Right ventricle myocardium superior (tissue), 1 donor: ENCODE data around the gene SH2D1A. TPM values are rescaled to one million over a fixed set of nuclear protein-coding genes. Genes with fewer than 3 reads are reported as not detected.

Experiments used
- ATAC-seq: fragments of 200-7000 bp; cut with Tn5 transposase; one replicate; pipeline ENCODE4 v1.9.1; 2020; ENCODE audit warnings: mild to moderate bottlenecking; ENCODE audit not compliant: poor library complexity
- DNase-seq: peaks from one replicate; pipeline ENCODE4 v3.0.0-alpha.2; 2020
- intact Hi-C: fragments of 100-400 bp; cut with DNase I; formaldehyde crosslinking; loops from one replicate; pipeline ENCODE4 v1.11.2; 2022
- total RNA-seq: library from RNA; stranded (reverse); fragmentation: NEBNext Ultra II Directional; extraction: Animal tissue kit (Norgen Biotek cat#: 25700); gene quantifications from one replicate; pipeline ENCODE4 v1.2.1, GENCODE V29; 2021
- donor health status: DM: no; HTN: yes; CAD: no; lungs with severe emphysema.

Gene SH2D1A
- total RNA-seq, 1 donor from 2014 or later = not detected

DNA sequence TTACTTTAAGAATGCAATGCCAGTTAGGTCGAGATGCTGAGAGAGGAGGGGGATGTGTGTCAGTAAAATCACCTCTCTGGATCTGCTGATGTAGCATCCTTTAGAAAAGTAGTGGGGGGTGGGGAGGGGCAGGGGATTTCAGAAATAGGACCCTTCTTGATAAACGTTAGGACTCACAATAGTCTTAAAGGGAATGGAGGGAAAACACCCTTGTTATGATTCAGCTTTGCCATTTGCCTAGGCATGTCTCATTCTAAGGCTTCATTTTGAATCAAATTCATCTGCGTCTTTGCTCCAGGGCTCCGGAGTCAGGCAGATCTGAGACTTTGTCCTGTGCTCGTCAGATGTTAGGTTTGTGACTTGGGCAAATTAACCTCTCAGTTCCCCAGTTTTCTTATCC lies 879 bp downstream of the SH2D1A start:
- ATAC-seq (no peak), DNase-seq (no peak)
- intact Hi-C loops = no loop called here

DNA sequence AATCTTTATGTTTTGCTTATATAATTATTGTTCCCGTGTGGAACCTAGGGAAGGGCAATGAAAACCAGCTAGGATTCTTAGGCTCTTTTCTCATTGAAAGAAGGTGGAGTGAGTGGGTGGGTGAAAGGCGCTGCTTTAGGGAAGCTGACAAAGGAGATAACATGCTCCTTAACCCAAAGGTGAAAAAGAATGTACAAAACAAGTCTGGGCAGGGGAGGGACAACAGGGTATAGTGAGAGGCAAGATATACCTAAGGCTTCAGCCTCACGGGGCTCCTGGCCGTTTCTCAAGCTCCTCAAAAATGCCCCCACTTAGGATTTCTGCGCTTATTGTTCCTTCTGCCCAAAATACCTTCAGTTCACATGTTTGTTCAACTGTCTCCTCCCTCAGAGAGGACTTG lies 1.8 kb downstream of the SH2D1A start:
- no peak for ATAC-seq
- intact Hi-C loops = no loop called here

DNA sequence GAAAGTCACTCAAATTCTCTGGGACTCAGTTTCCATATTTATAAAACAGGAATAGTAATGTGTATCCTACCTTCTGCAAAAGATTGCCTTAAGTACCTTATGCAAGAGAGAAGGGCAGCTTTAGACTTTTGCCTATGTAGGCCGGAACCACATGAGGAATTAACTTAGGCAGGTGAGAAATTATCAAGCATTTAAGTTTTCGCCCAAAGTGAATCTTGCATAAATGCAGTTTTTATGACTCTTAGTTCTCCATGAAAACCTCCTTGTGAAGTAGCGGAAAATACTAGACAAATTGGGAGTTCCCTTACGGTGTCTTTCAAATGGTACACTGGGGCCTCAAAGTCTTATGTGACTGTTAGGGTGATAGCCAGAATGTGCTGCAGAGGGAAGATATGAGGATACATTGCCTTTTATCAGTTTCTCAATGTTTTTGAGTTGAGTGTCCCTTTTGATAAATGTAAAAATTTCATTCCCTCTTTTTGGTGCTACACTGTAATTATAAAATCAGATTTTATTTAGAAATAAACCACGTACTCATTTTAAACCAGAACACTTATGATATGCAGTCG lies 2.6 kb downstream of the SH2D1A start:
- no peak for DNase-seq
- no peak for ATAC-seq
- intact Hi-C loops = no loop called here

More for the DNA sequence above, 1.8 kb downstream of the SH2D1A start:
- no peak for DNase-seq

DNA sequence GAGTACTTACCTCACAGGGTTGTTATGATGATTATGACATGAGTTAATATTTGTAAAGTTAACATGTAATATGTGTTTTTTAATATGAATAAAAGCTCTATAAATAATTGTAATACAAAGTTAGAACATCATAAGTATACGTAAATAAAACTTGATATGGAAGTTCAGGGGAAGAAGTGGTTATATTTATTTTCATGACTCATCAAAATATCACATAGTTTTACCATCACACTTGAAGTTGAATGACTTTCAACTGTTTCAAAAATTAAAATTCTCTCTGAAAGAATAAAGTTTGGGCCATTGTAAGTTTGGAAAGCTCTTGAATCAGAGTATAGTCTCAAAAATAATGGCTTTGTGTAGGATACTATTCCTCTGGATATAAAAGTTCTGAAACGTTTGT lies 8.3 kb downstream of the SH2D1A start:
- no peak for DNase-seq
- ATAC-seq = no peak
- intact Hi-C loops = no loop called here

DNA sequence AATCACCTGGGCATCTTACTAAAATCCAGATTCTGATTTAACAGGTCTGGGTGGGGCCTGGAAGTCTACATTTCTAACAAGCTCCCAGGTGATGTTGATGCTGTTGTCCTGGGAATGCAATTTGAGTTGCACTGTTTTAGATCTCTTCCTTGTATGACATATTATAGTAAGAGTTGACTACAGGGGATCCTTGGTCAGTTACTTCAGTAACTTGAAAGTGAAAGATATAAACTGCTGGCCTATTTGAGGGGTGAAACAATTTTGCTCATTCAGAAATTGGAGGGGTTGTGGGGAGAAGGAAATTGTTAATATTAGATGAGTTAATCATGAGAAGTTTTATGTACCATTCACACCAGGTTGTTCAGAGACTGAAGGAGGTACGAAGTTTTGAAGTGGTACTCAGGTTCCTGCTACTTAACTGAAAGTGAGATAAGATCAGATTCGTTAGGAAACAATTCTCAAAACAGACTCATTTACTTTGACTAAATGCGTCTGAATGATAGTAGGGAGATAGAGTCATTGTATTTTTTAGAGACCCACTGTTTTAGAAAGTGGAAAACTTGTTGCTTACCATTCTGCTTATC lies 12.5 kb downstream of the SH2D1A start:
- intact Hi-C loops = no loop called here
- ATAC-seq (no peak), DNase-seq (no peak)

DNA sequence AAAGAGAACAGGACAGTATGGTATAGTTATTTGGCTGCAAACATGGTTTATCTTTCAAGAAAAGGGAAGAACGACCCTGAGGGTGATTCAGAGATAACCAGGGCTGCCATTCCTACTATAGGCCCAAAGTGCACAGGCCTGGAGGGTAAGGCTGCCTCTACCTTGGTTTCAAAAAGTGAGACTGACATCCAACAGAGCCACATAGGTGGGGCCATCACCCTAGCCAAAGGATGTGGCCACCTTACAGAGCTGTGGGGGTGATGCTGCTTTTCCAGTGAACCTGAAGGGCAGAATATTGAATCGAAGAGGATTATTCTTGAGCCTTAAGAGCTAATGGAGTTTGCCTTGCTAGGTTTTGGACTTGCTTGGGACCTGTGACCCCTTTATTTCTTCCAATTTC lies 15.7 kb downstream of the SH2D1A start:
- ATAC-seq = no peak
- intact Hi-C loops = no loop called here
- no peak for DNase-seq

DNA sequence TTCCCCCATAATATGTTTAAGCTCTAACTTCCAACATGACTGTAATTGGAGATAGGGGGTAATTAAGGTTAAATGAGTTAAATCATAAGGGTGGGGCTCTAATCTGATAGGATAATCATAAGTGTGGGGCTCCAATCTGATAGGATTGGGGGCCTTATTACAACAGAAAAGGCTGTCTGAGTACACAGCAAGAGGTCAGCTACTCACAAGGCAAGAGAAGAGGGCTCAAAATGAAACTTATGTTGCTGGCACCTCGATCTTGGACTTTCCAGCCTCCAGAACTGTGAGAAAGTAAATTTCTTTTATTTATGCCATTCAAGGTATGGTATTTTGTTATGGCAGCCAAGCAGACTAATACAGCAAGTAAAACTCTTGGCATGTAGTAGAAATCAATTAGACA lies 16.4 kb downstream of the SH2D1A start:
- no peak for ATAC-seq
- intact Hi-C loops = no loop called here
- no peak for DNase-seq

DNA sequence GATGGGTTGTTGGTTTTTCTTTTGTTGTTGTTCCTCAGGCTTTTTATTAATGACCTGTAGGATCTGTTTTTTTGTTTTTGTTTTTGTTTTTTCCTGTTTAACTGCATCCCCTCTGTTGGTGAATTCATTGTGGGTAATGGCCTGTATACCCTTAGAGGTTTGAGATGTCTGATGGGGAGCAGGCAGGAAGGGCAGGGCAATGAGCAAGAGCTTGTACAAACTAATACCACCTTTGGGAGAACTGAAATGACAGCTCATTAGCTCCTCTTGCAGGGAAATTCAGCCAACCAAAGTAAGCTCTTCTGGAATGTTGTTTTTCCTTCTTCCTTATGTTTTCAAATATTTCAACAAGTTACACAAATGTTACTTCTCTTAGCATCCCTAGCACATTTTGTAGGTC lies 23.4 kb downstream of the SH2D1A start:
- no peak for ATAC-seq
- no peak for DNase-seq
- intact Hi-C loops = no loop called here

DNA sequence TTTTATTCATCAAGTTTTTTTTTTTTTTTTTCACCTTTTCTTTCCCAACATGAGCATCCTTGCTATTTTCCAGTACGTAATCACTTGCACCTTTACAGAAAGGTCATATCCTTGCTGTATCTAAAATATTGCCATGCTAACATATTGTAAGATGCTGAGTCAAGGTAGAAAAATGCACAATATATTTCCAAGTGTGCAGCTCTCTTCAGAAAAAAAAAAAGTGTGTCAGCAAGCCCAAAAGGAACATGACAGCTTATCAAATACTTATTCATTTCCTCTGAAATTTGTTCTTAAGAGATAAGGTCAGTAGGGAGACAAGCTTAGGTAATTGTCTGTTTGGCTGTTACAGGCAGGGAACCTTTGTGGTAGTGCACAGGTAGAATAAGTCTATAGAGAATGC lies 27.0 kb downstream of the SH2D1A start:
- intact Hi-C loops = no loop called here
- no peak for ATAC-seq
- DNase-seq = no peak

DNA sequence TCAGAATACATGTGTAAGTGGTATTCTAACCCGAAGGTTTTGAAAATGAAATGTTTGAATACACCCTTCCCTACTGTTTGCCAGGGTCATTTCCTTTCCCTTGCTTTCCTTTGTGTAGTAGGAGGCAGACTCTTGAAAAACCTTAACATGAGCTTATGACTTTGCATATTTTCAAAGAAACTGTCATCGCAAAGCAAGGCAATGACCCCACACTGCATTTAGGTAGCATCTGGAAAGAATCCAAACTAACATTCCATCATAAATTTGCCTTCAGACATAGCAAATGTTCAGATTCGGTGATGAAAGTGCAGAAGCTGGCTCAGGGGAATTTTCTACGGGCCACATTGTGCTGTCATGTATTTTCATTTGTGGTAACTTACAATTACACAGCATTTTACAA lies 32.3 kb downstream of the SH2D1A start:
- intact Hi-C loops = no loop called here
- no peak for ATAC-seq

DNA sequence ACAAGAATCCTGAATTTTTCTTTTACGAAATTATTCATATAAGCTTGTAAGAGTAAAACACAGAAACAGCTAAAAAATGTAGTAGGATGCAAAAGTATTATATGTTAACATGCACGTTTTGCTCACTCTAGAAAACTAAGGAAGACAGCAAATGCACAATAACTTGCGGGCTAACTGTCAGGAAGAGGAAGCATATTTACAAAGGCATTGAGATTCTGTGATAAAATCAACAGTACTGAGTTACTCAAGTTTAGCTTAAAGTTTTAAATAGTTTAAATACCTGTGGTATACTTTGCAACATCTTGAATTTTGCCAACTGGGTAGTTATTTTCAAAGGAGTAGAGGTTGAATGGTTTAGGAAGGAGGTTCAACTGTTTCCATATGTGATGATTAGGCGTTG lies 37.0 kb downstream of the SH2D1A start:
- intact Hi-C loops = no loop called here
- ATAC-seq = no peak
- no peak for DNase-seq

More for the DNA sequence above, 32.3 kb downstream of the SH2D1A start:
- DNase-seq = no peak

DNA sequence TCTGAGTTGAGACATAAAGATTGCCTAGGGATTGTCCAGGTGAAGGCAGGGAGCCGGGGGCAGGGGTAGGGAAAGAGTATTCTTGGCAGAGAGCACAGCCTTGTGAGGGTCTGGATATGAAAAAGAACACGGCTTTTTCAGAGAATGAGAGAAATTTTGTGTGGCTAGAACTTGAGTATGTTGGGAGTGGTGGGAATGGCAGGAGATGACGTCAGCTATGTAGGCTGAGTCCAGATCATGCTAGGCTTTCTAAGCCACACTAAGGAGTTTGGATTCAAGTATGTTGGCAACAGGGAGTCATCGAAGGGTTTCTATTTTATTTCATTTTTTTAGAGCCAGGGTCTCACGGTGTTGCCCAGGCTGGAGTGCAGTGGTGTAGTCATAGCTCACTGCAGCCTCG lies 40.0 kb downstream of the SH2D1A start:
- intact Hi-C loops = no loop called here
- no peak for ATAC-seq

DNA sequence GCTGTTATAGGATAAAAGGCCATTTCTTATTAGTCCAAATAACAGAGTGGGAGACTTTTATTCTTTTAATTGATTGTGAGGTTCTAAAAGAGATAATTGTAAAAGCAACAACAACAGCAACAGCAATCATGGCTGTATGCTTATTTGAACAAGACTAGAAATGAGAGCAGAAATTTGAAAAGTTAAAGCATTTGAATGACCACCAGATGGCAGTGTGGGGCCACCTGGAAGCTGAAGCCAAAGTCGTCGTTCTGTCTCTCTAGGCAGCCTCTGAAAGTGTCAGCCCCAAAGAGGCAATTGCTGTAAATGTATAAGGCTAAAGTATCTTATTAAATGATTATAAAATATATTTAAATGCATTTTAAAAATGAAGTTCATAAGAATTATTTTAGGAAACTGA lies 42.2 kb downstream of the SH2D1A start:
- intact Hi-C loops = no loop called here
- peak; percentile 46 for ATAC-seq
- DNase-seq = no peak

More for the DNA sequence above, 40.0 kb downstream of the SH2D1A start:
- no peak for DNase-seq

DNA sequence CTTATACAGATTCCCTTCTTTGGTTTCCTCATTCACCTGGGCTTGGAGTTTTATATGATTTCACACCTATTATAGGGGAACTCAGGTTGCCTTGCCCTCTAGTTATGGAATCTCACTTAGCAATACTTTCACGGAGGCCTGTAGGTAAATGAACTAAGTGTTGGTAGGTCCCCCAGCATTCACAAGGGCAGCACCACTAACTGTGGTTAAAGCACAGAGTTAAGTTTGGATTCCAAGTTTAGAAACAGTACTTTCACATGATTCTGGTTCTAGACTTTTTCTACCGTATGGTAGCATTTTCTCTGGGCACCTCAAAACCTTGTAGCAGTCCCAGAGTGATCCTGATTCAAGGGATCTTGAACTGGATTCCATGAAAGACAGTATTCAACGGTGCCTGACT lies 46.4 kb downstream of the SH2D1A start:
- ATAC-seq (no peak), DNase-seq (no peak)
- intact Hi-C loops = no loop called here

DNA sequence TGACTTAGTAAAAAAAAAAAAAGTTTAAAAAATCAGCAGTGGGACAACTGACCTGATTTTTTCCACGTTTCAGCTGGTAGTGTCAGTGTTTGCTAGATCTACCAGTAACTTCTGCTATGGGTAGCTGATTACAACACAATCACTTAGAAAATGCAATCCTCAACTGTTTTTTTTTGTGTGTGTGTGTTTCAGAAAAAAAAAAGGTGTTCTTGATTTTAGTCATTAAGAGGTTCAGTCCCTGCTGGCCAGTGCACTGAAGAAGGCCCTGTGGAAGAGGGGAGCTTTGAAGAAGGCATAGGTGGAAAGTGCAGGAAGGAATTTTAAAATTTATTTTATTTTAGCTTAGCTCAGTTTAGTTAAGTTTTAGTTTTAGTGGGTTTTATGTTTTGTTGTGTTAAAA lies 46.9 kb downstream of the SH2D1A start:
- intact Hi-C loops = no loop called here
- DNase-seq = no peak
- no peak for ATAC-seq

DNA sequence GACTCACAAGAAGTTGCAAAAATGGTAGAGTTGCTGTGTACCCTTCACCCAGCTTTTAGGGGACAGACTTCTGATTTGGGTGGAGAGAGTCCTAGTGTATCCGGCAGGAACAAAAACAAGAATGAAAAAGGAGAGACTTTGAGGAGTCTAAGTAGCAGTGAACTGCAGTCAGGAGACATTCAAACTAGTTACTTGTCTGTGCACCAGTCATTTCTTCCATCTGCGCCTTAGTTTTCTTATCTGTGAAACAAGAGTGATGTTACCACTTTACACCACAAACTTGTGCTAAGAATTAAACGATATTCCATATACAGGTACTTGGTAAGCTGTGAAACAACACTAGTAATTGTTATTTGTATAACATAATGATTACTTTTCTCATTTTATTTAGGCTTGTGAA lies 47.3 kb downstream of the SH2D1A start:
- DNase-seq (no peak), ATAC-seq (no peak)
- intact Hi-C loops = no loop called here

DNA sequence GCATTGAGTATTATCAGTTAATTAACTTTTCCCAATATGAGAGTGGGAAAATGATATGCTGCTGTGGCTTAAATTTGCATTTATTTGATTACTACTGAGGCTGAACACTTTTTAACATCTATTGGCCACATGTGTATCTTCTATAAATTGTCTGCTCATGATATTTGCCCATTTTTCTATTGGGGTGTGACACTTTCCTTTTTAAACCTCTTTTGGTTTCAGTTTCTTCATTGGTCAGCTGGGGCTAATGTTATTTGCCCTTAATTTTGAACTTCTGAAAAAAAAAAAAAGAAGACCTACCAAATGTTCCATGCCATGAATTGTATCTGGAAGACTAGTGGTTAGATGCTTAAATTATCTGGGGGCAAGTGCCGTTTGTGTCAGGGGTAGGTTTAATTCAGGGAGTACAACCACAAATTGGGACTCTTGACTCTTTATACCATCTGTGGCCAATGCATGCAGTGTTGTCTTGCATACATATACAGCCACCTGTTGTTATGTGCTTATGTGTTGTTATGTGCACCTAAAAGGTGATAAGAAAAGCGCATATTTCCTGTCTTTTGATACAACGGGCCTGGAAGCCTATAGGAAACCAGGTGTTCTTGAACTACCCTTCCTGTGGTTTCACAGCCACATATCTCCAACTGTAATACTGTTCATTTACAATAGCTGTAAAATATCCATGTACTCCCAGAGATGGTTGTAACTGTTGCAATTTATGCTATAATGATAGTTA lies 49.0 kb downstream of the SH2D1A start:
- intact Hi-C loops = no loop called here
- no peak for DNase-seq
- no peak for ATAC-seq

DNA sequence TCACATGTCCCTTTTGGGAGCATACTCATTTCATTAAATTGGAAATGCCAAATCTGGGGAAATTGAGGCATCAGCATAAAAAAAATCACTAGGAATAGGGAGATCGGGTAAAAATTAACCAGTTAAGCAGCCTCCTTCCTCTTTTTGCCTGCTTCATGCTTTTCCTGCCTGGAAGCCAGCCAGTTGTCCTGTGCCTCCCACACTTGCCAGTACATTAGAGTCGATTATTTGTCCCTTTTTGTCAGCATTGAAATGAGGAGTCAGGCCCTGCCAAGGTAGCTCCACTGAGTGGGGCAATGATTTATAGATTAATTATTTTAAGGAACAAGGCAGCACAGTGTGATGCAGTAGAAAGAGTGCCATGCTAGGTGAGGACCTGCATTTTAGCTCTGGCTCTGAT lies 55.3 kb downstream of the SH2D1A start:
- no peak for DNase-seq
- intact Hi-C loops = no loop called here
- ATAC-seq = no peak

DNA sequence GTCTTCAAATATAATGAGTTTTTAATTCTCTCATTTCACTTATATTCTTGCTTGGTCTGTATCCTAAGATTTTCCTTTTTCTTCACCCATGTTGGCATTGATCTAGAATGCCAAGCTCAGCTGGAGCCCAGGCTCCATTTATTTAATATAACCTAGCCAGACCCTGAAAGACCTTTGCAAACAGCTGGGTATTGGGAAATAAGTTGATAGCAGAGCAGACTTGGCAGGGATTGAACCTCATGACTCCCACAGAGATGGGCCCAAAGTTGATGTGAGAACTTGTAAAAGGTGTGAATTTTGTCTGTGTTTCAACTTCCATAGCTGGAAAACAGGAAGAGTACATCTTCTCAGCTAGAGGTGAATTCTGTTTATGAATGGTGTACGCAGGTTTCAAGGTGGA lies 59.5 kb downstream of the SH2D1A start:
- DNase-seq = no peak
- intact Hi-C loops = no loop called here
- ATAC-seq = no peak

DNA sequence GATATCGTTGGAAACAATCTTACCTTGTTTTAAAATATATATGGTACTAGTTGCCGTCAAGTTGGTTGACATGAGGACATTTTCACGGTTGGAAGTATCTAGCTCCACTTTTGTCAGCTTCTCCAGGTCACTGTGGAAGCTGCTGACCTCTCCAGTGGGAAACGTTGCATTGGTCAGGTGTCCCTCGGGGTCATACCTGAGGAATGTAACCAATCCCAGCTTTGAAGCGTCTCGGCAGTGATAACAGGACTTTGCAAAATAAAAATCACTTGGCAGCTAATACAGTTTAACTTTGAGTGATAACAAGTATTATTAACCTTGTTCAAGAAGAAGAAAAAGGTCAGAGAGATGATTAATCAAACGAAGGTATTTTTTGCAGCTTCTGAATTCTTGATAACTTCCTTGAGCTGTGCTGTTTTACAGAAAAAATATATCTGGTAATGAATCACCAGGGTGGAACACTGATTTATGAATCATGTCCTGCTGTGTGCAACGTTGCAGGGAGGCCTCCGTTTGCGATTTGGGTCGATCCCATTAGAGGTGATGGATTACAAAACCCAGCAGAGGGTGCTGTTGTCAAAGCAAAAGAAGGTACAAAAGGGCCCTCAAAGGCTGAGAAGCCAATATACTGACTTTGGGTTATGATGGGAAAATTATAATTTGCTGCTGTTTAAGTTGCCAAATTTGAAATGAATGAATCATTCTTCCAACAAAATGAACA lies 60.1 kb downstream of the SH2D1A start:
- ATAC-seq = peak; percentile 85
- intact Hi-C loops = no loop called here
- DNase-seq = no peak
